Ishikawa (cell line): ENCODE results near the gene LAMC1.

Experiments used
- CEBPB ChIP-seq: IDR thresholded peaks from 2 replicates; pipeline ENCODE4 v1.6.1; 2012
- EGR1 ChIP-seq: IDR thresholded peaks from 2 replicates; pipeline ENCODE4 v1.6.1; 2012
- EP300 ChIP-seq: IDR thresholded peaks from 2 replicates; pipeline ENCODE4 v1.6.1; 2012; ENCODE audit warnings: borderline replicate concordance
- FOXM1 ChIP-seq: IDR thresholded peaks from 2 replicates; pipeline ENCODE4 v1.6.1; 2012; ENCODE audit warnings: low read depth, borderline replicate concordance
- RAD21 ChIP-seq: IDR thresholded peaks from 2 replicates; pipeline ENCODE4 v1.6.1; 2012; ENCODE audit warnings: low read depth
- TEAD4 ChIP-seq: IDR thresholded peaks from 2 replicates; pipeline ENCODE4 v1.6.1; 2012
- USF1 ChIP-seq: IDR thresholded peaks from 2 replicates; pipeline ENCODE4 v1.6.1; 2012
- ZBTB7A ChIP-seq: IDR thresholded peaks from 2 replicates; pipeline ENCODE4 v1.6.1; 2012; ENCODE audit warnings: low read depth

DNA sequence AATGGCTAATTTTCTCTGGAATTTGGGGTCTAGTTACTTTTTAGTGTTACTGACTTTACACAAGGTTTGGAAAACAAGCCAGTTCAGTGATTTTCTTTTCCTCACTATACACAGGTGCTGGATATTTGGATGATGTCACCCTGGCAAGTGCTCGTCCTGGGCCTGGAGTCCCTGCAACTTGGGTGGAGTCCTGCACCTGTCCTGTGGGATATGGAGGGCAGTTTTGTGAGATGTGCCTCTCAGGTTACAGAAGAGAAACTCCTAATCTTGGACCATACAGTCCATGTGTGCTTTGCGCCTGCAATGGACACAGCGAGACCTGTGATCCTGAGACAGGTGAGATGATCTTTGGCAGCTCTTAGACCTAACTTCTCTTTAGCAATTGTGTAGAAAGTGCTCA, 98.4 kb downstream of the LAMC1 start:
- no peak for TF ChIP-seq USF1
- no peak for TF ChIP-seq RAD21
- no peak for TF ChIP-seq FOXM1
- TF ChIP-seq CEBPB, result no peak
- no peak for TF ChIP-seq TEAD4
- TF ChIP-seq EP300, result no peak
- TF ChIP-seq ZBTB7A, result no peak
- no peak for TF ChIP-seq EGR1
